SK-N-MC (cell line): ENCODE measurements around the gene CCDC158.

Experiments
- EZH2 ChIP-seq: fragments of 200-600 bp; sonication (generic); IDR thresholded peaks from one replicate; pipeline ENCODE4 v1.6.1; 2017; ENCODE audit warnings: antibody characterized with exemption
- POLR2AphosphoS5 ChIP-seq: IDR thresholded peaks from 2 replicates; pipeline ENCODE4 v1.6.1; 2012; ENCODE audit warnings: mild to moderate bottlenecking, low read depth, low read length, borderline replicate concordance

DNA sequence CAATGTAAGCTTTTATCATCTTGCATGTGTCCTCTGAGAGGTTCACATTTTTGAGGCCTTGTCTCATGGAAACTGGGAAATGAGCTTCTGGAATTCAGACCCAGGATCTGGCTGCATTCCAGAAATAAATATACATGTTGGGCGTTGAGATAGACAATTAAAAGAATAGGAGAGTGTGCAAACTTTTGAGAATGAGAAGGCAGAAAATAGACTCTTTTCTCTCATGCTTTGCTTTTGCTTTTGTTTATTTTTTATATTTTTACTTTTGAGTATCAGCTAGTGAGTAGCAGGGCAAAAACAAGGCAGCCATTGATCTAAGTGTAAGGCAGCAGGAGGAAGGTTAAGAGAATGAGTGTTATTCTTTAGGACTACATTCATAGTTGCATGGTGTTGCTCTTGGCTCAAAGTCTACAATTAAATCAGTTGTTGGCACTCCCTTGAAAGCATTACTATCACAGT lies 26.5 kb upstream of the CCDC158 start:
- TF ChIP-seq EZH2 (no peak), POLR2AphosphoS5 (no peak)
